Panc1 (cell line): ENCODE results near the gene KCTD14. TPM values are rescaled to one million over a fixed set of nuclear protein-coding genes. Genes with fewer than 3 reads are reported as not detected.

Source experiments
- ATAC-seq: fragments of 200-7000 bp; cut with Tn5 transposase; 2 replicates; pipeline ENCODE4 v1.9.1; 2020; ENCODE audit warnings: mild to moderate bottlenecking, moderate library complexity
- BruUV-seq: library from RNA; stranded (reverse); fragments of 400-500 nt; replicated peaks from 2 replicates; lab custom pipeline; 2021; lab: Mats Ljungman, UMichigan
- CTCF ChIA-PET: fragments of 300-600 bp; sonication (Branson Sonifier 250); formaldehyde crosslinking; loops from one replicate; lab custom pipeline; 2022; ENCODE audit warnings: antibody characterized with exemption; lab: Charles Lee
- POLR2A ChIA-PET: fragments of 300-600 bp; sonication (Branson Sonifier 250); formaldehyde crosslinking; loops from one replicate; lab custom pipeline; 2022; ENCODE audit warnings: antibody characterized with exemption; lab: Charles Lee
- DNase-seq: peaks from one replicate; pipeline ENCODE4 v3.0.0-alpha.2; 2010; ENCODE audit warnings: low read depth, low spot score
- H3K27ac ChIP-seq: 2 replicates; pipeline ENCODE4 v1.5.1; 2011; ENCODE audit warnings: mild to moderate bottlenecking, low read length, inconsistent platforms
- H3K27me3 ChIP-seq: fragments of 200-500 bp; sonication (Bioruptor generic); 2 replicates; pipeline ENCODE4 v1.6.0; 2014; ENCODE audit warnings: low read length, inconsistent platforms; ENCODE audit not compliant: control insufficient read depth, insufficient read depth
- H3K36me3 ChIP-seq: fragments of 200-500 bp; sonication (Bioruptor generic); 2 replicates; pipeline ENCODE4 v1.5.1; 2014; ENCODE audit warnings: inconsistent platforms, mild to moderate bottlenecking, low read length, moderate library complexity; ENCODE audit not compliant: control insufficient read depth, insufficient read depth
- H3K4me1 ChIP-seq: 2 replicates; pipeline ENCODE4 v1.5.1; 2011; ENCODE audit warnings: inconsistent platforms, mild to moderate bottlenecking, low read length, moderate library complexity; ENCODE audit not compliant: control insufficient read depth, insufficient read depth
- H3K4me3 ChIP-seq, 2 experiments: 2 replicates each; pipeline ENCODE4 v1.5.1; 2011 to 2012; ENCODE audit warnings: low read depth in 2 of 2, low read length in 2 of 2, mild to moderate bottlenecking in 2 of 2, inconsistent platforms in 1 of 2, moderate library complexity in 1 of 2
- H3K9me3 ChIP-seq: fragments of 200-500 bp; sonication (Bioruptor generic); 2 replicates; pipeline ENCODE4 v1.5.1; 2014; ENCODE audit warnings: low read depth, mild to moderate bottlenecking, inconsistent platforms, low read length, moderate library complexity; ENCODE audit not compliant: control insufficient read depth, insufficient read depth
- POLR2AphosphoS5 ChIP-seq: IDR thresholded peaks from 2 replicates; pipeline ENCODE4 v1.6.1; 2012; ENCODE audit warnings: mild to moderate bottlenecking, low read depth, low read length, moderate library complexity
- REST ChIP-seq, 2 experiments: IDR thresholded peaks; 2 replicates each; pipeline ENCODE4 v1.6.1; 2011 to 2012; ENCODE audit warnings: low read depth in 2 of 2, control low read depth in 1 of 2, low read length in 1 of 2, mild to moderate bottlenecking in 1 of 2, moderate library complexity in 1 of 2; ENCODE audit not compliant: insufficient read depth in 1 of 2
- SIN3A ChIP-seq: IDR thresholded peaks from 2 replicates; pipeline ENCODE4 v1.6.1; 2012; ENCODE audit warnings: low read depth, mild to moderate bottlenecking, low read length, moderate library complexity, borderline replicate concordance; ENCODE audit not compliant: insufficient read depth
- TCF7L2 ChIP-seq: IDR thresholded peaks from 2 replicates; pipeline ENCODE4 v1.6.1; 2011; ENCODE audit warnings: mild to moderate bottlenecking, low read depth, low read length, inconsistent platforms
- in situ Hi-C: cut with HindIII; loops from 2 replicates; pipeline ENCODE4 v1.10.0; 2016; ENCODE audit warnings: low sequenced_read_pairs, low pct_unique_long_range_greater_than_20kb
- intact Hi-C: fragments of 100-400 bp; cut with micrococcal nuclease; formaldehyde crosslinking; loops from one replicate; pipeline ENCODE4 v1.10.0; 2022; ENCODE audit not compliant: unreplicated experiment
- total RNA-seq: library from RNA; stranded (reverse); gene quantifications from one replicate; pipeline ENCODE4 v1.2.1, GENCODE V29; 2021; ENCODE audit not compliant: unreplicated experiment
- TF ChIP-seq, protein P1 (sequence below): fragments of 450-650 bp; IDR thresholded peaks from 2 replicates; pipeline ENCODE4 v1.5.1; 2017; ENCODE audit warnings: mild to moderate bottlenecking

The KCTD14 gene
- total RNA-seq, 1 experiment from 2014 or later: 19.3 TPM

DNA sequence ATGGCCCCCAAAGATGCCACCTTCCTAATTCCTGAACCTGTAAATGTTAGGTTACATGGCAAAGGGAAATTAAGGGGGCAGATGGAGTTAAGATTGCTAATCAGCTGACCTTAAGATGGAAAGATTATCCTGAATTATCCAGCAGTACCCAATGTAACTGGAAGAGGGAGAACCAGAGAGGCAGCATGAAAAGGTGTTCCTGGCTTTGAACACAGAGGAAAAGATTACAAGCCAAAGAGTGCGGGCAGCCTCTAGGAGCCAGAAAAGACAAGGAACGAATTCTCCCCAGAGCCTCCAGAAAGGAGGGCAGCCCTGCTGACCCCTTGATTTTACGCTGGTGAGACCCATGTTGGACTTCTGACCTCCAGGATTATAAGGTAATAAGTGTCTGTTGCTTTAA, 25.5 kb upstream of the KCTD14 start:
- no peak for DNase-seq
- ChIA-PET CTCF (no interaction called here), POLR2A (no interaction called here)
- no TSS peak for BruUV-seq
- H3K9me3 ChIP-seq: no peaks in the 10 kb centered on the region
- intact Hi-C loops: loop anchor here (5.0 kb wide), 1 partner anchor 226 kb away; the partner anchor contains the start of genes AAMDC and RSF1
- peaks cover 8% of the 10 kb centered on the region; the same call in 1 of the 2 replicates for H3K4me1 ChIP-seq
- in situ Hi-C loops: no loop called here
- TF ChIP-seq TCF7L2 (no peak), REST (IDR thresholded peaks at IDR 0.05; ENCODE audit: insufficient read depth in 1 of 2, low read depth in 2 of 2, low read length in 1 of 2) (no peak), POLR2AphosphoS5 (no peak), SIN3A (no peak)
- TF ChIP-seq, protein P1, sequence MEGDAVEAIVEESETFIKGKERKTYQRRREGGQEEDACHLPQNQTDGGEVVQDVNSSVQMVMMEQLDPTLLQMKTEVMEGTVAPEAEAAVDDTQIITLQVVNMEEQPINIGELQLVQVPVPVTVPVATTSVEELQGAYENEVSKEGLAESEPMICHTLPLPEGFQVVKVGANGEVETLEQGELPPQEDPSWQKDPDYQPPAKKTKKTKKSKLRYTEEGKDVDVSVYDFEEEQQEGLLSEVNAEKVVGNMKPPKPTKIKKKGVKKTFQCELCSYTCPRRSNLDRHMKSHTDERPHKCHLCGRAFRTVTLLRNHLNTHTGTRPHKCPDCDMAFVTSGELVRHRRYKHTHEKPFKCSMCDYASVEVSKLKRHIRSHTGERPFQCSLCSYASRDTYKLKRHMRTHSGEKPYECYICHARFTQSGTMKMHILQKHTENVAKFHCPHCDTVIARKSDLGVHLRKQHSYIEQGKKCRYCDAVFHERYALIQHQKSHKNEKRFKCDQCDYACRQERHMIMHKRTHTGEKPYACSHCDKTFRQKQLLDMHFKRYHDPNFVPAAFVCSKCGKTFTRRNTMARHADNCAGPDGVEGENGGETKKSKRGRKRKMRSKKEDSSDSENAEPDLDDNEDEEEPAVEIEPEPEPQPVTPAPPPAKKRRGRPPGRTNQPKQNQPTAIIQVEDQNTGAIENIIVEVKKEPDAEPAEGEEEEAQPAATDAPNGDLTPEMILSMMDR: no peak
- H3K27ac ChIP-seq: no peak overlapping the region
- H3K4me3 ChIP-seq: no peak overlapping the region
- ATAC-seq: no peak
- no peaks in the 10 kb centered on the region for H3K36me3 ChIP-seq
- H3K27me3 ChIP-seq: no peaks in the 10 kb centered on the region

GRCh38 chr11:78046486-78046854, 23.4 kb upstream of the KCTD14 start:
- in situ Hi-C loops: no loop called here
- no peaks in the 10 kb centered on the region for H3K9me3 ChIP-seq
- peak overlapping the region; percentile 41 to 73 for H3K4me3 ChIP-seq
- peak; percentile 53 for ATAC-seq
- H3K36me3 ChIP-seq: no peaks in the 10 kb centered on the region
- peaks cover 8% of the 10 kb centered on the region; the same call in 1 of the 2 replicates for H3K4me1 ChIP-seq
- 0 out of 2 replicates have a peak overlapping the region, but pooled peaks have one; percentile 26 for H3K27ac ChIP-seq
- DNase-seq: no peak
- POLR2A ChIA-PET: no interaction called here
- no TSS peak for BruUV-seq
- intact Hi-C loops: loop anchor here (5.0 kb wide), 1 partner anchor 224 kb away; the partner anchor contains the start of genes AAMDC and RSF1
- TF ChIP-seq TCF7L2: no peak
- TF ChIP-seq, protein P1: no peak
- TF ChIP-seq POLR2AphosphoS5: no peak
- TF ChIP-seq REST (IDR thresholded peaks at IDR 0.05; ENCODE audit: insufficient read depth in 1 of 2, low read depth in 2 of 2, low read length in 1 of 2): no peak
- no peaks in the 10 kb centered on the region for H3K27me3 ChIP-seq
- CTCF ChIA-PET: interaction anchor here (1.5 kb wide), 1 partner anchor 16 kb away, joined by 5 read pairs; no protein-coding TSS in a partner anchor
